GM20431 (cell line): ENCODE data around the gene STOM.

Source experiments
- in situ Hi-C: fragments of 300-500 bp; cut with MseI, MboI; formaldehyde crosslinking; loops from one replicate; pipeline ENCODE4 v1.15.0; 2020; ENCODE audit warnings: low sequenced_read_pairs; ENCODE audit not compliant: unreplicated experiment

STOM gene

GRCh38 chr9:121307976-121308375 lies 62.1 kb downstream of the STOM start:
- in situ Hi-C loops: no loop called here

DNA sequence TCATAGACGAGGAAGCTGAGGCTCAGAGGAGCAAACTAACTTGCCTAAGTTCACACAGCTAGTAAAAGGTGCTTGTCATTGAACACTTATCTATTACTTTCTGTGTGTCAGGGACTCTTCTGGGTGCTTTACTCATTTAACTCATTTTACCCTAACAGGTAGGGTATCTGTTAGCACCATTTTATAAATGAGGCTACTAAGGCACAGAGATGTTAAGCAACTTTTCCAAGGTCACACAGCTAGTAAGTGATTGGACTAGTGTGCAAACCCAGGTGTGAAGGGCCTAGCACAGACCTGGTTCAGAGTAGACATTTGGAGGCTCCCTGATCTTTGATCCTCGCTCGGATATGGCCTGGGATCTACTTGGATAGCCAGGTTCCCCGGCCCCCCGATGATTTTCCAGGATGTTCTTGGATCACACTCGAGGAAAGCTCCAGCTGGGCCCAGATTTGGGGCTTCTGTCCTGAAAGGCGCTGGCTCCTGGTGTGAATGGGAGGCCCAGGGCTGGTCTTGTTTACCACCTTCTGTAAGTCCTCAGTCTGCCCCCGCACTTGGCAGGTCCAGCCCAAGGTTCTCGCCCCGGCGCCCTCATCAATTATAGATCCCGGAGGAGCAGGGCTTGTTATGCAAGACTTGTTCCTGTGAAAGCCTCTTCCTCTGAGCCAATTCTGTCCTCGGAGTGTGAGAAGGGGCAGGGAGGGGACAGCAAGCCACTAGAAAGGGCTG lies 64.6 kb downstream of the STOM start:
- in situ Hi-C loops: no loop called here

DNA sequence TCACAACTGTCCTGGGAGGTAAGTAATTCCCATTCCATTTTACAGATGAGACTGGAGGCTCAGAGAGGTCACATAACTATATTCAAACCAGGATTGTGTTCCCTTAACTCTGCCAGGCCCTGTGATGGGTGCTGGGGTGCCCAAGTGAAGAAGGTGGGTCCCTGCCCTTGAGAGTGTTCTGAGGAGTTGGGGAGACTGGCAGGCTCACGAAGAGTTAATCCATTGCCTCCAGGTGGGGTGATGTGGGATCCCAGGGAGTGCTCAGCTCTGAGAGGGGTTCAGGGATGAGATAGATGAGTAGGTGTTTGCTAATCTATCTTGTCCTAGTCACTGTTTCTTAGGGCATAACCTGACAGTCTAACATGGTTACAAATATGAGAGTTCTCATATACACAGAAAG lies 65.3 kb downstream of the STOM start:
- in situ Hi-C loops: no loop called here

DNA sequence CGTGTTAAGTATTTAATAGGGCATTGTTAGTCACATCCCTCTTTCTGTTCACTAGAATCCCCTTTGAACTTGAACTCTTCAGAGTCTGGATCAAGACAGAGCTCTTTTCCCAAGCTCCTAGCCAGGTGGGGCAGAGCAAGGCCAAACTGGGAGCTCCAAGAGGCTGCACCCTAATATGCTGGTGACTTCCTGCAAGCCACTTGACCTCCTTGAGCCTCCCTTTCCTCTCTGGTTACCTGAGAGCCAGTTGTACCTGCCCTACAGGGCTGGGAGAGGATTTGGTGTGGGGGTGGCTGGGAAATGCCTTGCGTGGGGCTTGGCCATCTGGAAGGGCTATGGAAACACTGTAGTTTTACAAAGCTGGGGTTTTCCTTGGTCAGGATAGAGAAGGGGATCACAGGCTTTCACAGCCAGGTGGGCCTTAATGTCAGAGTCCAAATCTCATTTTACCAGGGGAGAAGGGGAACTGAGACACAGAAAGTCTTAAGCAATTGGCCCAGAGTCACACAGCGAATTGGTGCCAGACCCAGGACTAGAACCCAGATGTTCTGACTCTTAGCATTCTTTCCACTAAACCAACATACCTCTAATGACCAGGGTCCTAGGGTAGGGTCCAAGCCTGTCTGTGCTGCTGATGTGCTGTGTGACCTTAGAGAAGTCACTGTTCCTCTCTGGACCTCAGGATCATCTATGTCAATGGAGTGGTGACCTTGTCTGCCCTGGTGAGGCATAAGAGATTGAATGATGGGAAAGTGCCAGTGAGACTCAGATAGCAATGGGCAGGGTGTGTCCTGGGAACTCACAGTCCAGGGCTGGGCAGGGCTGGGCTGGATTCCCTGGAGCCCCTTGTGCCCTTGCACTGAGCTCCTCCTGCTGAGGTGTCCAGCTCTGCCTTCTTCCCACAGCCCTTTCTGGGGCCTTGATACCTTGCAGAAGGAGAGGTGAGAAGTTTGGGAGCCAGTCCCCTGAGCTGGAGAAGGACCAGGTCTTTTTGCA lies 66.3 kb downstream of the STOM start:
- in situ Hi-C loops: no loop called here

GRCh38 chr9:121302786-121303185 lies 67.3 kb downstream of the STOM start:
- in situ Hi-C loops: no loop called here

DNA sequence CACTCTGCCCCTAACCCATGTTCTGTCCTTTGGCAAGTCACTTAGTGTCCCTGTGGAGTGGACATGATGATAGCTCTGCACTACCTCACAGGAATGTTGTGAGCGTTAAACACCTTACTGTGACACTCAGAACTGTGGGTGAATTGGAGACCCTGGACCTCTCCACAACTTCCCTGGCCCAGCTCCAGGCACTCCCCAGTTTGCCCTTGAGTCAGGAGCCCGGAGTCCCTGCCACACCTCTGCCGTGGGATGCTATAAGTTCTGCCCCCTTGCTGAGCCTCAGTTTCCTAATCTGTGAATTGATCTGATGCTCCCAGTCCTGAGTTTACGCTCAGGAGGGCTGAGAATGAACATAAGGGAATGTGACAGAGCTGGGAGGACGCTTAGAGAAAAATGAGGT lies 67.7 kb downstream of the STOM start:
- in situ Hi-C loops: no loop called here

DNA sequence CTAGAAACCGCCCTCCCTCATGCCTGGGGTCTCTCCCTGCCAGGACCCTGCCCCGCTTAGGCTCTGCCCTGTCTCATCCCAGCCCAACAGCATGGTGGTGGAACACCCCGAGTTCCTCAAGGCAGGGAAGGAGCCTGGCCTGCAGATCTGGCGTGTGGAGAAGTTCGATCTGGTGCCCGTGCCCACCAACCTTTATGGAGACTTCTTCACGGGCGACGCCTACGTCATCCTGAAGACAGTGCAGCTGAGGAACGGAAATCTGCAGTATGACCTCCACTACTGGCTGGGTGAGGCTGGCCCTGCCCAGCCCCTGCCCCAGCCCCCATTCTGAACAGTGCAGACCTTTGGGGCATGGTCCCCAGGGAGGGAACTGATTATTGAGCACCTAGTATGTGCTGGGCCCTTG lies 68.2 kb downstream of the STOM start:
- in situ Hi-C loops: no loop called here

GRCh38 chr9:121300283-121301119 lies 69.5 kb downstream of the STOM start:
- in situ Hi-C loops: no loop called here

DNA sequence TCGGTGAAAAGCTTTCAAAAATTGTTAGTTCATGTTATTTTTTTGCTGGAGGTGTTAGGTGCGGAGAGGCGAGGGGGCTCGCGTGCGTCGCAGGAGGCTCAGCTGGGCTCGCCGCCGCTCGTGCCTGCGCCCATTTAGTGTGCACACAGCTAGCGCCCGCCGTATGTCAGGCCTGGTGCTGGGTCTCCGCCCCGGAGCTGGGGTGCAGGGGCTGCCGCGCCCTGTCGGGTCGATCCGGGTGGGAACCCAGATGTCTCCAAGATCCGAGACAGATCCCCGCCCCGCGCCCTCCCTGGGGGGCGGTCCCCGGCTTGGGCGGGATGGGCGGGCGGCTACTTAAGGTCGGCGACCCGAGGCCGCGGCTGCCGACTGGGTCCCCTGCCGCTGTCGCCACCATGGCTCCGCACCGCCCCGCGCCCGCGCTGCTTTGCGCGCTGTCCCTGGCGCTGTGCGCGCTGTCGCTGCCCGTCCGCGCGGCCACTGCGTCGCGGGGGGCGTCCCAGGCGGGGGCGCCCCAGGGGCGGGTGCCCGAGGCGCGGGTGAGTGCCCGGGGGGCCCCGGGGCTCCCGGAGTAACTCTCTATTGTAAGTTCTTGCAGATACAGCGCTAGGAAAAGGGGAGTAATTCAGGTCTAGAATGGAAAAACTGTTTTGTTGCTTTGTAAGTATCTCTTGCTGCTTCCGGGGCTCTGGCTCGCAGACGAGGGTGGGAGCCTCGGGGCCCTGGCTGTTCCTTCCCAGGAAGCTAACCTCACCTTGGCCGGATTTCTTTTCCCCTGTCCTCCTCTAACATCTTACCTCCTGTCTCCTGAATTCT lies 70.4 kb downstream of the STOM start:
- in situ Hi-C loops: no loop called here

GRCh38 chr9:121298689-121299466 lies 71.2 kb downstream of the STOM start:
- in situ Hi-C loops: no loop called here

- in situ Hi-C loops: no loop called here
These were observed 72.0 kb downstream of the STOM start for GRCh38 chr9:121298016-121298538.

- in situ Hi-C loops: no loop called here
These were observed 72.7 kb downstream of the STOM start for GRCh38 chr9:121297389-121297788.

DNA sequence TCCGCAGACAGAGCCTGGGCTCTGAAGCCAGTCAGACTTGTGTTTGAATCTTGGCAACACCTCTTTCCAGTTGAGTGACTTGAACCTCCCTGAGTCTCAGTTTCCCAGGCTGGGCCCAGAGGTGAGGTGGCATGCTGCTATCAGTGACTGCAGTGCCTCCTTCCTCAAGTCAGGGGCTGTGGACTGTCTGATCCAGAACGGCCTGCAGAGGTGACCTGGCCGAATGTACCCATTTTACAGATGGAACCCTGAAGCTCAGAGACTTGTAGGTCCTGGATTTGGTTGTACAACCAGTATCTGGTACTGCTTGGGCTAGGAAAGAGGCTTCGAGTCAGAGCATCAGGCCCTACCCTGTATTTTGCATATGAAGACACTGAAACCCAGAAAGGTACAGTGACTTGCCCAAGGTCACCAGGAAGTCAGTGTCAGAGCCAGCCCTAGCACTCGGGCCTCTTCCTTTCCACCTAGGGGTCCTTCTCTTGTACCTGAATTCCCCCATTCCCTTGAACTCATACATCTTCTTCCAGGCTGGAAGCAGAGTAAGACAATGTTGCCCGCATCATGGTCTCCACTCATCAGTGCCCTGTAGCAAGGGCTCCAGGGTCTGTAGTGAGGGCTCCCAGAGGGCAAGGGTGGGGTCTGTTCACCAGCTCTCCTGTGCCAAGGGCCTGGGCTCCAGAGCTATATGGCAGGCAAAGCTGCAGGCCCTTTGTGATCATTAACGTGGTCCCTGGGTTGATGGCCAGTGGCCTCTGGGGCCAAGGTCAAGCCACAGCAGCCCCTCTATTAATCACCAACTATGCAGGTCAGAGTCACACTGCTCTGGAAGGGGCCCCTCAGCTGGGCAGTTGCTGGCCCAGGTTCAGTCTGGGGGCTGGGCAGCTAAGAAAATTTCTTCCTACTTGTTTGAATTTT lies 73.6 kb downstream of the STOM start:
- in situ Hi-C loops: no loop called here

GRCh38 chr9:121295662-121296191 lies 74.3 kb downstream of the STOM start:
- in situ Hi-C loops: no loop called here

- in situ Hi-C loops: no loop called here
These were observed 75.0 kb downstream of the STOM start for GRCh38 chr9:121294866-121295661.

DNA sequence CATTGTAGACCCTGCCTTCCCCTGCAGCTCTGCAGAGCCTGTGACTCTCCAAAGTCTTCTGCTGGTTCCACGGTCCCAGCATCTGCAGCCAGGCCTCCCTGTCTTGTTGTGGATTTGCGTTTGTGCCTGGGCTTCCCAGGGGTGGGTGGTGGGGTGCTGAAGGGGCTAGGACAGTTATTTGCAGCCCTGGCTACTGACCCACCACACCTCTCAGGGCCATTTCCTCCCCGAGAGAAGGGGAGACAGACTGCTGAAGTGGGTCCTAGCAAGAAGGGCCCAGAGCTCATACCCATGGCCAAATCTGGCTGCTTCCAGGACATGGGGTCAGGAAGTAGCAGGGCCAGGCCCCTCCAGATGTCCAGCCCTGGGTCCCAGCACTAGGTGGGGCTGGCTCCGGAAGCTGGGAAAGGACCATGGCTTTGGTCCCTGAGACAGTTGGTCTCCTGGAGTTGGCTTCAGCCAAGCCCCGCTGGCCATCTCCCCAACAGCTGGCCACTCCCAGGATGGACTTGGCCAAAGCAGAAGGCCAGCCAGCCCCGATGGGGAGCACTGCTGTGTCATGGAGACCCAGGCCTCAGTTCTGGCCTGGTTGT lies 75.8 kb downstream of the STOM start:
- in situ Hi-C loops: no loop called here
